HEK293 (cell line): ENCODE data around the gene NARS2.

Experiments used
- CTCF ChIA-PET: fragments of 350-600 bp; formaldehyde crosslinking; extraction: SDS; loops from one replicate; lab custom pipeline; 2021; ENCODE audit warnings: antibody characterized with exemption; lab: Yijun Ruan, JAX
- POLR2A ChIA-PET: fragments of 300-600 bp; formaldehyde crosslinking; extraction: SDS; loops from one replicate; lab custom pipeline; 2020; ENCODE audit warnings: antibody characterized with exemption, inconsistent platforms; lab: Yijun Ruan, JAX
- H3K27ac ChIP-seq: fragments of 200-500 bp; sonication (Bioruptor generic); 2 replicates; pipeline ENCODE4 v1.5.1; 2014; ENCODE audit warnings: low read depth, low read length, control low read depth, inconsistent platforms; ENCODE audit errors: extremely low read depth
- H3K36me3 ChIP-seq, 2 experiments: fragments of 200-500 bp in 1 of 2; sonication (Bioruptor generic) in 1 of 2; 1 replicate in 1 of 2; 2 replicates in 1 of 2; pipeline ENCODE4 v1.5.1; 2014 to 2017; ENCODE audit warnings: inconsistent platforms in 2 of 2, low read length in 2 of 2; ENCODE audit not compliant: control insufficient read depth in 2 of 2, insufficient read depth in 1 of 2
- H3K4me1 ChIP-seq: fragments of 200-500 bp; sonication (Bioruptor generic); 2 replicates; pipeline ENCODE4 v1.5.1; 2014; ENCODE audit warnings: mild to moderate bottlenecking, low read length, inconsistent platforms; ENCODE audit not compliant: control insufficient read depth, insufficient read depth
- H3K4me3 ChIP-seq: 2 replicates; pipeline ENCODE4 v1.5.1; 2011; ENCODE audit warnings: low read depth, mild to moderate bottlenecking, control low read depth, low read length, moderate library complexity
- H3K9me3 ChIP-seq: fragments of 200-500 bp; sonication (Bioruptor generic); 2 replicates; pipeline ENCODE4 v1.5.1; 2014; ENCODE audit warnings: low read depth, low read length, inconsistent platforms; ENCODE audit not compliant: control insufficient read depth, insufficient read depth
- ATF2 ChIP-seq: fragments of 450-650 bp; formaldehyde crosslinking; IDR thresholded peaks from 2 replicates; pipeline ENCODE4 v1.5.1; 2016; ENCODE audit warnings: missing biosample characterization, missing genetic modification characterization, low read depth
- GLI4 ChIP-seq: fragments of 450-650 bp; formaldehyde crosslinking; IDR thresholded peaks from 2 replicates; pipeline ENCODE4 v1.5.1; 2016; ENCODE audit warnings: missing biosample characterization, missing genetic modification characterization
- KLF10 ChIP-seq: fragments of 450-650 bp; IDR thresholded peaks from 2 replicates; pipeline ENCODE4 v1.5.1; 2018; ENCODE audit warnings: missing biosample characterization, mild to moderate bottlenecking, missing genetic modification characterization
- KLF16 ChIP-seq: fragments of 450-650 bp; formaldehyde crosslinking; IDR thresholded peaks from 2 replicates; pipeline ENCODE4 v1.5.1; 2017; ENCODE audit warnings: missing biosample characterization, missing genetic modification characterization
- PBX3 ChIP-seq: sonication (generic); formaldehyde crosslinking; IDR thresholded peaks from 2 replicates; pipeline ENCODE4 v1.8.1; 2022; ENCODE audit warnings: mild to moderate bottlenecking, moderate library complexity, missing genetic modification reagents
- PRDM1 ChIP-seq: fragments of 450-650 bp; formaldehyde crosslinking; IDR thresholded peaks from 2 replicates; pipeline ENCODE4; 2016; ENCODE audit warnings: missing biosample characterization, missing genetic modification characterization
- PRDM6 ChIP-seq: fragments of 450-650 bp; formaldehyde crosslinking; IDR thresholded peaks from 2 replicates; pipeline ENCODE4 v1.5.1; 2017; ENCODE audit warnings: missing biosample characterization, missing genetic modification characterization
- RBAK ChIP-seq: fragments of 450-650 bp; formaldehyde crosslinking; IDR thresholded peaks from 2 replicates; pipeline ENCODE4 v1.5.1; 2016; ENCODE audit warnings: missing biosample characterization, missing genetic modification characterization
- REPIN1 ChIP-seq: fragments of 450-650 bp; formaldehyde crosslinking; IDR thresholded peaks from 2 replicates; pipeline ENCODE4 v1.5.1; 2017; ENCODE audit warnings: missing biosample characterization, missing genetic modification characterization, low read depth
- SETDB1 ChIP-seq: IDR thresholded peaks from one replicate; pipeline ENCODE4 v1.6.1; 2017; ENCODE audit warnings: mild to moderate bottlenecking, low read length, moderate library complexity, mixed read lengths; ENCODE audit not compliant: insufficient read length
- SP7 ChIP-seq: fragments of 450-650 bp; formaldehyde crosslinking; IDR thresholded peaks from 2 replicates; pipeline ENCODE4 v1.5.1; 2016; ENCODE audit warnings: missing biosample characterization, missing genetic modification characterization
- TRIM28 ChIP-seq: IDR thresholded peaks from 2 replicates; pipeline ENCODE4 v1.6.1; 2011; ENCODE audit warnings: low read length, control low read depth, borderline replicate concordance
- YY1 ChIP-seq: fragments of 450-650 bp; formaldehyde crosslinking; IDR thresholded peaks from 2 replicates; pipeline ENCODE4 v1.5.1; 2018; ENCODE audit warnings: missing biosample characterization, missing genetic modification characterization
- ZBTB7A ChIP-seq: fragments of 450-650 bp; formaldehyde crosslinking; IDR thresholded peaks from 2 replicates; pipeline ENCODE4 v1.5.1; 2016; ENCODE audit warnings: low read depth, missing biosample characterization, missing genetic modification characterization
- ZFHX2 ChIP-seq: fragments of 450-650 bp; formaldehyde crosslinking; conservative IDR thresholded peaks from 2 replicates; pipeline ENCODE4 v1.5.1; 2016; ENCODE audit warnings: missing biosample characterization, missing genetic modification characterization
- ZNF114 ChIP-seq: fragments of 450-650 bp; formaldehyde crosslinking; IDR thresholded peaks from 2 replicates; pipeline ENCODE4 v1.5.0; 2017; ENCODE audit warnings: missing biosample characterization, missing genetic modification characterization
- ZNF132 ChIP-seq: fragments of 450-650 bp; formaldehyde crosslinking; IDR thresholded peaks from 2 replicates; pipeline ENCODE4 v1.5.1; 2017; ENCODE audit warnings: missing biosample characterization, missing genetic modification characterization, borderline replicate concordance
- ZNF146 ChIP-seq: fragments of 450-650 bp; formaldehyde crosslinking; IDR thresholded peaks from 2 replicates; pipeline ENCODE4 v1.5.1; 2016; ENCODE audit warnings: missing biosample characterization, missing genetic modification characterization
- ZNF157 ChIP-seq: fragments of 450-650 bp; formaldehyde crosslinking; IDR thresholded peaks from 2 replicates; pipeline ENCODE4 v1.5.1; 2016; ENCODE audit warnings: missing biosample characterization, missing genetic modification characterization
- ZNF174 ChIP-seq: fragments of 450-650 bp; formaldehyde crosslinking; IDR thresholded peaks from 2 replicates; pipeline ENCODE4 v1.5.0; 2017; ENCODE audit warnings: missing biosample characterization, mild to moderate bottlenecking, missing genetic modification characterization
- ZNF350 ChIP-seq: fragments of 450-650 bp; formaldehyde crosslinking; IDR thresholded peaks from 2 replicates; pipeline ENCODE4 v1.5.0; 2017; ENCODE audit warnings: missing biosample characterization, mild to moderate bottlenecking, missing genetic modification characterization
- ZNF423 ChIP-seq: fragments of 450-650 bp; formaldehyde crosslinking; IDR thresholded peaks from 2 replicates; pipeline ENCODE4 v1.5.1; 2016; ENCODE audit warnings: missing biosample characterization, missing genetic modification characterization
- ZNF510 ChIP-seq: fragments of 450-650 bp; formaldehyde crosslinking; IDR thresholded peaks from 2 replicates; pipeline ENCODE4 v1.5.1; 2018; ENCODE audit warnings: mild to moderate bottlenecking, missing genetic modification characterization, missing biosample characterization; ENCODE audit not compliant: insufficient replicate concordance
- ZNF514 ChIP-seq: fragments of 450-650 bp; formaldehyde crosslinking; IDR thresholded peaks from 2 replicates; pipeline ENCODE4 v1.5.1; 2016; ENCODE audit warnings: missing biosample characterization, missing genetic modification characterization
- ZNF600 ChIP-seq: fragments of 450-650 bp; formaldehyde crosslinking; IDR thresholded peaks from 2 replicates; pipeline ENCODE4 v1.5.1; 2016; ENCODE audit warnings: missing biosample characterization, missing genetic modification characterization
- ZNF610 ChIP-seq: fragments of 450-650 bp; formaldehyde crosslinking; IDR thresholded peaks from 2 replicates; pipeline ENCODE4 v1.5.1; 2016; ENCODE audit warnings: missing biosample characterization, missing genetic modification characterization, borderline replicate concordance
- ZNF623 ChIP-seq: fragments of 450-650 bp; formaldehyde crosslinking; IDR thresholded peaks from 2 replicates; pipeline ENCODE4 v1.5.1; 2016; ENCODE audit warnings: missing biosample characterization, missing genetic modification characterization
- ZNF639 ChIP-seq: fragments of 450-650 bp; formaldehyde crosslinking; IDR thresholded peaks from 2 replicates; pipeline ENCODE4 v1.5.1; 2016; ENCODE audit warnings: missing biosample characterization, missing genetic modification characterization
- ZNF768 ChIP-seq: fragments of 450-650 bp; formaldehyde crosslinking; IDR thresholded peaks from 2 replicates; pipeline ENCODE4 v1.5.1; 2018; ENCODE audit warnings: missing biosample characterization, mild to moderate bottlenecking, missing genetic modification characterization
- ZNF776 ChIP-seq: fragments of 450-650 bp; formaldehyde crosslinking; IDR thresholded peaks from 2 replicates; pipeline ENCODE4 v1.5.0; 2017; ENCODE audit warnings: missing biosample characterization, missing genetic modification characterization, borderline replicate concordance
- ZNF777 ChIP-seq: fragments of 450-650 bp; formaldehyde crosslinking; IDR thresholded peaks from 2 replicates; pipeline ENCODE4 v1.5.1; 2017; ENCODE audit warnings: missing biosample characterization, missing genetic modification characterization, borderline replicate concordance
- ZNF792 ChIP-seq: fragments of 450-650 bp; formaldehyde crosslinking; IDR thresholded peaks from 2 replicates; pipeline ENCODE4 v1.5.1; 2016; ENCODE audit warnings: missing biosample characterization, missing genetic modification characterization
- ZNF837 ChIP-seq: fragments of 450-650 bp; formaldehyde crosslinking; IDR thresholded peaks from 2 replicates; pipeline ENCODE4 v1.5.1; 2016; ENCODE audit warnings: missing biosample characterization, missing genetic modification characterization

Gene NARS2

GRCh38 chr11:78402847-78403246 is 171.8 kb downstream of the NARS2 start:
- no peak overlapping the region for H3K4me3 ChIP-seq
- H3K9me3 ChIP-seq, result no peaks in the 10 kb centered on the region
- CTCF ChIA-PET, result no interaction called here
- TF ChIP-seq YY1 (tag by site-specific recombination) (no peak), ZNF777 (tag by site-specific recombination) (no peak), KLF10 (no peak), TRIM28 (no peak), ZNF157 (tag by site-specific recombination) (no peak), ZNF600 (tag by site-specific recombination) (no peak), ZNF350 (tag by site-specific recombination) (no peak), ATF2 (tag by site-specific recombination) (no peak), REPIN1 (tag by site-specific recombination) (no peak), ZNF792 (tag by site-specific recombination) (no peak), SETDB1 (no peak), RBAK (tag by site-specific recombination) (no peak), SP7 (tag by site-specific recombination) (no peak), ZNF776 (tag by site-specific recombination) (no peak), GLI4 (tag by site-specific recombination) (no peak), ZNF510 (tag by site-specific recombination) (no peak), PBX3 (CRISPR knock-in tag) (no peak), ZFHX2 (no peak)
- no peak overlapping the region for H3K27ac ChIP-seq
- H3K36me3 ChIP-seq, result no peaks in the 10 kb centered on the region
- no peaks in the 10 kb centered on the region for H3K4me1 ChIP-seq
- POLR2A ChIA-PET, result no interaction called here

GRCh38 chr11:78400702-78401101 is 174.0 kb downstream of the NARS2 start:
- Histone ChIP-seq H3K9me3 (no peaks in the 10 kb centered on the region), H3K27ac (no peak overlapping the region), H3K4me3 (no peak overlapping the region), H3K36me3 (no peaks in the 10 kb centered on the region), H3K4me1 (no peaks in the 10 kb centered on the region)
- ChIA-PET POLR2A (no interaction called here), CTCF (interaction anchor here (0.5 kb wide), 1 partner anchor 54 kb away, joined by 3 read pairs; no protein-coding TSS in a partner anchor)
- TF ChIP-seq REPIN1 (tag by site-specific recombination), result no peak
- TF ChIP-seq ZNF623, result no peak
- TF ChIP-seq ZNF423 (tag by site-specific recombination), result no peak
- TF ChIP-seq ZNF146 (tag by site-specific recombination), result no peak
- no peak for TF ChIP-seq ZNF768
- TF ChIP-seq PRDM1 (tag by site-specific recombination), result no peak
- TF ChIP-seq ZNF132 (tag by site-specific recombination), result no peak
- no peak for TF ChIP-seq ZNF114 (tag by site-specific recombination)
- no peak for TF ChIP-seq ZNF639 (tag by site-specific recombination)
- no peak for TF ChIP-seq ZNF837 (tag by site-specific recombination)
- TF ChIP-seq ZNF174 (tag by site-specific recombination), result no peak
- TF ChIP-seq RBAK (tag by site-specific recombination), result no peak
- TF ChIP-seq KLF10, result no peak
- TF ChIP-seq PRDM6 (tag by site-specific recombination), result no peak
- no peak for TF ChIP-seq ZNF610 (tag by site-specific recombination)
- no peak for TF ChIP-seq KLF16
- TF ChIP-seq ZNF514 (tag by site-specific recombination), result no peak
- no peak for TF ChIP-seq ZBTB7A (tag by site-specific recombination)
